Testis (tissue), 3 donors: Measurements from ENCODE around the gene TCERG1L. TPM values are rescaled to one million over a fixed set of nuclear protein-coding genes. Genes with fewer than 3 reads are reported as not detected.

ENCODE experiments used
- DNase-seq: peaks from one replicate; pipeline ENCODE4 v3.0.0-alpha.2; 2019
- H3K27ac ChIP-seq, 2 donors: fragments of 200-600 bp; sonication (generic); one replicate each; pipeline ENCODE4 v1.5.1; 2019
- H3K27me3 ChIP-seq: fragments of 200-600 bp; sonication (generic); one replicate; pipeline ENCODE4 v1.5.1; 2019
- H3K36me3 ChIP-seq: fragments of 200-600 bp; sonication (generic); one replicate; pipeline ENCODE4 v1.5.1; 2017; ENCODE audit warnings: low read depth; ENCODE audit errors: missing control alignments
- H3K4me1 ChIP-seq: fragments of 200-600 bp; sonication (generic); one replicate; pipeline ENCODE4 v1.5.1; 2019
- H3K4me3 ChIP-seq, 2 donors: fragments of 200-600 bp; sonication (generic); one replicate each; pipeline ENCODE4 v1.5.1; 2017 to 2019
- H3K9me3 ChIP-seq: fragments of 200-600 bp; sonication (generic); one replicate; pipeline ENCODE4 v1.5.1; 2017
- CTCF ChIP-seq, 3 experiments: fragments of 450-650 bp in 2 of 3; fragments of 200-600 bp in 1 of 3; sonication (generic) in 1 of 3; IDR thresholded peaks; one replicate each; pipeline ENCODE4 v1.5.1; 2016 to 2019; ENCODE audit warnings: antibody characterized with exemption in 3 of 3, mild to moderate bottlenecking in 2 of 3, moderate library complexity in 1 of 3
- POLR2A ChIP-seq: fragments of 450-650 bp; IDR thresholded peaks from one replicate; pipeline ENCODE4 v1.6.1; 2017; ENCODE audit warnings: antibody characterized with exemption, mild to moderate bottlenecking, moderate library complexity
- WGBS, 2 donors: methylation state at CpG; one replicate each; pipeline ENCODE4 v1.1.5; 2018; 5-methylcytosine and 5-hydroxymethylcytosine counted together
- intact Hi-C: fragments of 100-400 bp; cut with DNase I; formaldehyde crosslinking; loops from one replicate; pipeline ENCODE4 v1.15.1; 2023; ENCODE audit warnings: low total_unique reads
- polyA plus RNA-seq: library from polyadenylated mRNA; stranded (reverse); fragments of 350-450 nt; fragmentation: Illumina TruSeq; extraction: RNeasy Lipid Tissue Mini Kit (QIAGEN cat#74804); gene quantifications from one replicate; pipeline ENCODE4 v1.2.3, GENCODE V29; 2014; ENCODE audit warnings: low read depth, low replicate concordance; ENCODE audit not compliant: insufficient read depth
- total RNA-seq, 2 donors: library from RNA; depleted of rRNA; stranded (reverse); fragments of >200 nt; gene quantifications; one replicate each; pipeline ENCODE4 v1.2.3, GENCODE V29; 2016

TCERG1L gene
- total and polyA plus RNA-seq, 3 donors from 2014 or later = 3.0 to 8.3 (median 7.7) TPM

- Histone ChIP-seq H3K4me3 (no peak overlapping the region), H3K9me3 (no peaks in the 10 kb centered on the region), H3K36me3 (no peaks in the 10 kb centered on the region), H3K4me1 (no peaks in the 10 kb centered on the region), H3K27me3 (no peaks in the 10 kb centered on the region), H3K27ac (no peak overlapping the region)
- TF ChIP-seq POLR2A = no peak
- no peak for TF ChIP-seq CTCF (IDR thresholded peaks at IDR 0.05)
- intact Hi-C loops = no loop called here
- DNase-seq = no peak
- WGBS, 2 donors = 60 to 78% methylated on average over 3 of the region's 3 CpGs
Observed at GRCh38 chr10:131300508-131300907, 11.0 kb downstream of the TCERG1L start.

- DNase-seq = no peak
- no peaks in the 10 kb centered on the region for H3K9me3 ChIP-seq
- no peaks in the 10 kb centered on the region for H3K36me3 ChIP-seq
- WGBS, 2 donors = 61 to 66% methylated on average over 7 of the region's 7 CpGs
- intact Hi-C loops = no loop called here
- H3K27ac ChIP-seq = no peak overlapping the region
- no peak overlapping the region for H3K4me3 ChIP-seq
- peaks cover 4% of the 10 kb centered on the region for H3K4me1 ChIP-seq
- TF ChIP-seq CTCF (IDR thresholded peaks at IDR 0.05) (no peak), POLR2A (no peak)
- H3K27me3 ChIP-seq = no peaks in the 10 kb centered on the region
Observed at GRCh38 chr10:131290781-131291180, 20.7 kb downstream of the TCERG1L start.

- Histone ChIP-seq H3K4me3 (no peak overlapping the region), H3K27ac (no peak overlapping the region), H3K27me3 (no peaks in the 10 kb centered on the region), H3K9me3 (no peaks in the 10 kb centered on the region), H3K36me3 (no peaks in the 10 kb centered on the region), H3K4me1 (peaks cover 4% of the 10 kb centered on the region)
- no peak for TF ChIP-seq POLR2A
- no peak for TF ChIP-seq CTCF (IDR thresholded peaks at IDR 0.05)
- no peak for DNase-seq
- 51 to 53% methylated on average over 12 of the region's 12 CpGs for WGBS, 2 donors
- intact Hi-C loops = no loop called here
Observed at GRCh38 chr10:131288648-131289047, 22.9 kb downstream of the TCERG1L start.

GRCh38 chr10:131282961-131283360 lies 28.6 kb downstream of the TCERG1L start:
- intact Hi-C loops = no loop called here
- H3K4me3 ChIP-seq = no peak overlapping the region
- WGBS, 2 donors = 87 to 89% methylated on average over 9 of the region's 9 CpGs
- TF ChIP-seq POLR2A (no peak), CTCF (IDR thresholded peaks at IDR 0.05) (no peak)
- no peaks in the 10 kb centered on the region for H3K27me3 ChIP-seq
- DNase-seq = no peak
- no peaks in the 10 kb centered on the region for H3K9me3 ChIP-seq
- no peaks in the 10 kb centered on the region for H3K4me1 ChIP-seq
- no peaks in the 10 kb centered on the region for H3K36me3 ChIP-seq
- H3K27ac ChIP-seq = no peak overlapping the region

- Histone ChIP-seq H3K9me3 (no peaks in the 10 kb centered on the region), H3K27me3 (no peaks in the 10 kb centered on the region), H3K27ac (no peak overlapping the region), H3K4me1 (no peaks in the 10 kb centered on the region), H3K36me3 (no peaks in the 10 kb centered on the region), H3K4me3 (no peak overlapping the region)
- intact Hi-C loops = no loop called here
- no peak for DNase-seq
- TF ChIP-seq CTCF (IDR thresholded peaks at IDR 0.05) = no peak
- WGBS, 2 donors = 72 to 92% methylated on average over 1 of the region's 1 CpG
Observed at GRCh38 chr10:131280101-131280500, 31.4 kb downstream of the TCERG1L start.
